ENCODE data around the gene GRK3. TPM values are rescaled to one million over a fixed set of nuclear protein-coding genes. Genes with fewer than 3 reads are reported as not detected.

The GRK3 gene
- total and polyA plus RNA-seq, 7 experiments from 2014 or later = 0.69 to 44.8 (median 6.5) TPM

DNA sequence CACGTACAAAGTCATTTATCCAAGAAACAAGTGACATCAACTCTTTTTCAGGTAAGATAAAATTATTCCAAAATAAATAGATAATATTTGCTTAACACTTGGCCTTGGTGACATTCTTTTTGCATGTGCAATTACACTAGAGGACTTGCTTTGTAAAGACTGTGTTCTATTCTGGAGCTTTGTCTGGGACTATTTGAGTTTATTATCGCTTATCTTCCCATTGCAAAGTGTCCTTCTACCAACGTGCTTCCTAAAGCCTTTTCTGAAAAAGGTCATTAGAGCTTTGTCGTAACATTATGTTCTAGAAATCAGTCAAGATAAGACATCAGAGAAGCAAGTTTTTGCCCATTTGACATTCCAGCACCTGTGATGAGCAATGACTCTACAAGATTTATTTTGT, 99.2 kb downstream of the GRK3 start:
- ChIA-PET CTCF (no interaction called here), POLR2A (no interaction called here)
- Histone ChIP-seq H3K4me3 (ENCODE audit: low read length) (no peak overlapping the region), H3K9me3 (ENCODE audit: control insufficient read depth in 2 of 3, low read length in 3 of 3) (no peaks in the 10 kb centered on the region), H3K36me3 (ENCODE audit: control insufficient read depth in 2 of 3, insufficient read depth in 3 of 3, low read length in 3 of 3) (peaks cover 0 to 4% (median 0%) of the 10 kb centered on the region in 3 experiments), H3K27me3 (ENCODE audit: control insufficient read depth in 2 of 2, insufficient read depth in 2 of 2, low read length in 2 of 2) (no peaks in the 10 kb centered on the region), H3K4me1 (ENCODE audit: control insufficient read depth in 2 of 2, insufficient read depth in 2 of 2, low read length in 2 of 2) (no peaks in the 10 kb centered on the region), H3K27ac (ENCODE audit: low read depth, low read length) (no peak overlapping the region)
- peaks cover 0 to 22% (median 0%) of the 10 kb centered on the region in 7 donors for H3K4me1 Mint-ChIP-seq
- H3K27ac Mint-ChIP-seq = no peak overlapping the region
- no peaks in the 10 kb centered on the region for H3K9me3 Mint-ChIP-seq
- peaks cover 0 to 25% (median 6%) of the 10 kb centered on the region in 5 donors for H3K36me3 Mint-ChIP-seq
- intact Hi-C loops (cut with micrococcal nuclease) = no loop called here
- H3K27me3 Mint-ChIP-seq = no peaks in the 10 kb centered on the region
- ATAC-seq (no peak), DNase-seq (no peak)
- no peak overlapping the region for H3K4me3 Mint-ChIP-seq

- Mint-ChIP-seq H3K4me3 (no peak overlapping the region), H3K9me3 (no peaks in the 10 kb centered on the region), H3K27me3 (no peaks in the 10 kb centered on the region), H3K36me3 (peaks cover 0 to 40% (median 6%) of the 10 kb centered on the region in 5 donors), H3K4me1 (peaks cover 0 to 25% (median 0%) of the 10 kb centered on the region in 7 donors), H3K27ac (peak overlapping the region in 1 of 9 donors; percentile 55)
- no peak for DNase-seq
- CTCF ChIA-PET = interaction anchor here (0.5 kb wide), 1 partner anchor 14 kb away, joined by 3 read pairs; no protein-coding TSS in a partner anchor
- H3K27ac ChIP-seq (ENCODE audit: low read depth, low read length) = no peak overlapping the region
- no peak for ATAC-seq
- POLR2A ChIA-PET = no interaction called here
- intact Hi-C loops (cut with micrococcal nuclease) = no loop called here
- H3K27me3 ChIP-seq (ENCODE audit: control insufficient read depth in 2 of 2, insufficient read depth in 2 of 2, low read length in 2 of 2) = no peaks in the 10 kb centered on the region
- no peaks in the 10 kb centered on the region for H3K4me1 ChIP-seq (ENCODE audit: control insufficient read depth in 2 of 2, insufficient read depth in 2 of 2, low read length in 2 of 2)
- no peaks in the 10 kb centered on the region for H3K9me3 ChIP-seq (ENCODE audit: control insufficient read depth in 2 of 3, low read length in 3 of 3)
- no peak overlapping the region for H3K4me3 ChIP-seq (ENCODE audit: low read length)
- peaks cover 0 to 4% (median 0%) of the 10 kb centered on the region in 3 experiments for H3K36me3 ChIP-seq (ENCODE audit: control insufficient read depth in 2 of 3, insufficient read depth in 3 of 3, low read length in 3 of 3)
These were observed 101.8 kb downstream of the GRK3 start for GRCh38 chr22:25666308-25666707.

DNA sequence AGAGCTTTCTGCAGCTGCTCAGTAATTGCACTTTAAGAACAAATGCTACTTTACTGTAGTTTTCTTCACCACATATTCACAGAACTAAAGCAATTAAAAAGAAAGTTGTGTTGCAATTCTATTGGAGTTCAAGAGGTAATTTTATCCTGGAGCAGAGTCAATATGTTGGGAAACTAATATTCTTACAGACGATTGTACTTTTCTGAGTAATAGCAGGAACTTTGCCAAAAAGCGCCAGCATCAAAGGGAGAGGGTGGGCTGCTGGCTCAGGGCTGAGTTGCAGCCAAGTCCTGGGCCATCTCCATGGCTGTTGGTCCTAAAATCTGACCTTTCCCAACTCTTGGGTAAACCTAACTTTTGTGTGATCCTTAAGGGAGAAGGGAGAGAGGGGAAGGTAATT, 104.0 kb downstream of the GRK3 start:
- H3K4me1 ChIP-seq (ENCODE audit: control insufficient read depth in 2 of 2, insufficient read depth in 2 of 2, low read length in 2 of 2) = no peaks in the 10 kb centered on the region
- H3K27ac Mint-ChIP-seq = no peak overlapping the region

DNA sequence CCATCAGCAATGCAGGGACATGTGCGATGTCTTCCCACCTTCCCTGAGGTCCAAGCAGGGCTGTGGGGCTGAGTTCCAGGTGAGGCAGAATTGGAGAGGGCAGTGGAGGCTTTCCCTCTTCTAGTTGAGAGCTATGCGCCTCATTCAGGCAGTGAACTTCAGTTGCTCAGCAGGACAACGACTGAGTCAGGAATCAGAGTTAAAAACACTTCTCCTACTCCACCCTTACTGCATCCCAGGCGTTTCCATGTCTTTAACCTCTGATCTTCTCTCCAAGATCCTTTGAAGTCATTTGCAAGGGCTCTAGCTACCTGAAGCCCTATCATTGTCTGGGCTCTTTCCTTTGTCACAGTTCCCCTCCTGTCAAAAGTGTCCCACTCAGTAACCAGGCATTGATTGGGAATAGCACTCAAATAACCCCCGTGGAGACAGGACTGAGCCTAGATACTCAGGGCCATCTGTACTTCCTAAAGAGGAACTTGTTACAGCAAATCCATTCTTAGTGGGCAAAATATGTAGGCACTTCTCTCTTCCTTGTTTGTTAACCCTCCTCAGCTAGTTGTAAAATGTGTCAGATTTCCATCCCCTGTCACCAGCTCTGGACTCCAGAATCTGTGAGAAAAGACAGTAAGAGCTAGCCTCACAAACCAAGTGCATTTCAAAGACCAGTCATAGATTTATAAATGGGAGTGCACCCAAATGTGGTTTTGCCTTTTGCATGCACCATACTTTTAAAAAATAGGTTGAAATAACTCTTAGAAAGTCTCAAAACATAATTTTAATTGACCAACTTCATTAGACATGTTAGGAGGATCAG, 105.0 kb downstream of the GRK3 start:
- H3K27ac Mint-ChIP-seq = peak overlapping the region in 1 of 9 donors; percentile 4
- no peak overlapping the region for H3K4me3 Mint-ChIP-seq
- ATAC-seq (no peak), DNase-seq (no peak)
- H3K4me1 Mint-ChIP-seq = peaks cover 0 to 32% (median 0%) of the 10 kb centered on the region in 7 donors
- H3K36me3 Mint-ChIP-seq = peaks cover 0 to 46% (median 6%) of the 10 kb centered on the region in 5 donors
- Histone ChIP-seq H3K9me3 (ENCODE audit: control insufficient read depth in 2 of 3, low read length in 3 of 3) (no peaks in the 10 kb centered on the region), H3K4me1 (ENCODE audit: control insufficient read depth in 2 of 2, insufficient read depth in 2 of 2, low read length in 2 of 2) (no peaks in the 10 kb centered on the region), H3K27me3 (ENCODE audit: control insufficient read depth in 2 of 2, insufficient read depth in 2 of 2, low read length in 2 of 2) (no peaks in the 10 kb centered on the region), H3K4me3 (ENCODE audit: low read length) (no peak overlapping the region), H3K27ac (ENCODE audit: low read depth, low read length) (no peak overlapping the region), H3K36me3 (ENCODE audit: control insufficient read depth in 2 of 3, insufficient read depth in 3 of 3, low read length in 3 of 3) (peaks cover 0 to 4% (median 0%) of the 10 kb centered on the region in 3 experiments)
- POLR2A ChIA-PET = interaction anchor here (0.6 to 1.0 kb wide), 2 partner anchors 26 to 67 kb away, joined by 3 to 6 read pairs; no protein-coding TSS in a partner anchor
- H3K9me3 Mint-ChIP-seq = no peaks in the 10 kb centered on the region
- no peaks in the 10 kb centered on the region for H3K27me3 Mint-ChIP-seq
- intact Hi-C loops (cut with micrococcal nuclease) = no loop called here
- CTCF ChIA-PET = no interaction called here

More for the DNA sequence above, 104.0 kb downstream of the GRK3 start:
- no peak overlapping the region for H3K4me3 Mint-ChIP-seq
- ChIA-PET CTCF (no interaction called here), POLR2A (no interaction called here)
- no peaks in the 10 kb centered on the region for H3K27me3 ChIP-seq (ENCODE audit: control insufficient read depth in 2 of 2, insufficient read depth in 2 of 2, low read length in 2 of 2)
- H3K36me3 Mint-ChIP-seq = peaks cover 0 to 40% (median 6%) of the 10 kb centered on the region in 5 donors
- no peaks in the 10 kb centered on the region for H3K27me3 Mint-ChIP-seq
- peaks cover 0 to 26% (median 0%) of the 10 kb centered on the region in 7 donors for H3K4me1 Mint-ChIP-seq
- peaks cover 0 to 4% (median 0%) of the 10 kb centered on the region in 3 experiments for H3K36me3 ChIP-seq (ENCODE audit: control insufficient read depth in 2 of 3, insufficient read depth in 3 of 3, low read length in 3 of 3)
- no peaks in the 10 kb centered on the region for H3K9me3 ChIP-seq (ENCODE audit: control insufficient read depth in 2 of 3, low read length in 3 of 3)
- no peak for DNase-seq
- no peak for ATAC-seq
- no peak overlapping the region for H3K27ac ChIP-seq (ENCODE audit: low read depth, low read length)
- no peak overlapping the region for H3K4me3 ChIP-seq (ENCODE audit: low read length)
- H3K9me3 Mint-ChIP-seq = no peaks in the 10 kb centered on the region
- intact Hi-C loops (cut with micrococcal nuclease) = no loop called here

DNA sequence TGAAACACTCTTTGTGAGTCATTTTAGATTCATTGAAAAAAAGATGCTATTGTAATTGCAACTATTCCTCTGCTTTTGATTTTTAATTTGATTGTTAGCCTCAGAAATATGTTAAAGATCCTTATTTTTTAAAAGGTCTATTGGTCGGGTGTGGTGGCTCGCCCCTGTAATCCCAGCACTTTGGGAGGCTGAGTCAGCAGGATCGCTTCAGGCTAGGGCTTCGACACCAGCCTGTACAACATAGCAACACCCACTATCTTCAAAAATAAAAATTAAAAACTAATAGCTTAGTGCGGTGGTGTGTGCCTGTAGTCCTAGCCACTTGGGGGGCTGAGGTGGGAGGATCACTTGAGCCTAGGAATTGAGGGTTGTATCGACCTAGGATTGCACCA, 105.6 kb downstream of the GRK3 start:
- Histone ChIP-seq H3K27ac (ENCODE audit: low read depth, low read length) (no peak overlapping the region), H3K27me3 (ENCODE audit: control insufficient read depth in 2 of 2, insufficient read depth in 2 of 2, low read length in 2 of 2) (no peaks in the 10 kb centered on the region), H3K36me3 (ENCODE audit: control insufficient read depth in 2 of 3, insufficient read depth in 3 of 3, low read length in 3 of 3) (peaks cover 0 to 4% (median 0%) of the 10 kb centered on the region in 3 experiments), H3K4me1 (ENCODE audit: control insufficient read depth in 2 of 2, insufficient read depth in 2 of 2, low read length in 2 of 2) (no peaks in the 10 kb centered on the region), H3K9me3 (ENCODE audit: control insufficient read depth in 2 of 3, low read length in 3 of 3) (no peaks in the 10 kb centered on the region), H3K4me3 (ENCODE audit: low read length) (no peak overlapping the region)
- Mint-ChIP-seq H3K4me1 (peaks cover 0 to 32% (median 0%) of the 10 kb centered on the region in 7 donors), H3K4me3 (no peak overlapping the region), H3K27me3 (no peaks in the 10 kb centered on the region), H3K27ac (no peak overlapping the region), H3K36me3 (peaks cover 0 to 42% (median 6%) of the 10 kb centered on the region in 5 donors), H3K9me3 (no peaks in the 10 kb centered on the region)
- ChIA-PET POLR2A (interaction anchor here (0.6 to 1.0 kb wide), 2 partner anchors 26 to 67 kb away, joined by 3 to 6 read pairs; no protein-coding TSS in a partner anchor), CTCF (no interaction called here)
- DNase-seq = no peak
- intact Hi-C loops (cut with micrococcal nuclease) = no loop called here
- no peak for ATAC-seq

GRCh38 chr22:25672289-25673084, 108.0 kb downstream of the GRK3 start:
- no peak for DNase-seq
- Histone ChIP-seq H3K36me3 (ENCODE audit: control insufficient read depth in 2 of 3, insufficient read depth in 3 of 3, low read length in 3 of 3) (peaks cover 0 to 4% (median 0%) of the 10 kb centered on the region in 3 experiments), H3K27ac (ENCODE audit: low read depth, low read length) (no peak overlapping the region), H3K27me3 (ENCODE audit: control insufficient read depth in 2 of 2, insufficient read depth in 2 of 2, low read length in 2 of 2) (no peaks in the 10 kb centered on the region), H3K9me3 (ENCODE audit: control insufficient read depth in 2 of 3, low read length in 3 of 3) (no peaks in the 10 kb centered on the region), H3K4me1 (ENCODE audit: control insufficient read depth in 2 of 2, insufficient read depth in 2 of 2, low read length in 2 of 2) (no peaks in the 10 kb centered on the region), H3K4me3 (ENCODE audit: low read length) (no peak overlapping the region)
- ChIA-PET POLR2A (no interaction called here), CTCF (no interaction called here)
- no peak for ATAC-seq
- Mint-ChIP-seq H3K27ac (no peak overlapping the region), H3K36me3 (peaks cover 0 to 38% (median 2%) of the 10 kb centered on the region in 5 donors), H3K4me1 (peaks cover 0 to 18% (median 0%) of the 10 kb centered on the region in 7 donors), H3K4me3 (no peak overlapping the region), H3K27me3 (no peaks in the 10 kb centered on the region), H3K9me3 (no peaks in the 10 kb centered on the region)
- intact Hi-C loops (cut with micrococcal nuclease) = no loop called here
